PFSK-1 (cell line): Measurements from ENCODE around the gene PEG3.

Source experiments
- FOXP2 ChIP-seq: optimal IDR thresholded peaks from 2 replicates; pipeline ENCODE3; 2011; ENCODE audit warnings: borderline replicate concordance, control low read depth, inconsistent platforms; ENCODE audit not compliant: insufficient read depth; ENCODE audit errors: extremely low read length, extremely low read depth
- POLR2AphosphoS5 ChIP-seq: IDR thresholded peaks from 2 replicates; pipeline ENCODE4 v1.6.1; 2012; ENCODE audit warnings: low read depth, mild to moderate bottlenecking, control low read depth, low read length, moderate library complexity
- SIN3A ChIP-seq: IDR thresholded peaks from 2 replicates; pipeline ENCODE4 v1.6.1; 2012; ENCODE audit warnings: mild to moderate bottlenecking, low read length, moderate library complexity, borderline replicate concordance; ENCODE audit not compliant: insufficient read depth
- TAF1 ChIP-seq: IDR thresholded peaks from 2 replicates; pipeline ENCODE4 v1.6.1; 2012; ENCODE audit warnings: low read length, control low read depth, borderline replicate concordance; ENCODE audit not compliant: insufficient read depth
- TF ChIP-seq, protein P1 (sequence below), 2 experiments: IDR thresholded peaks; 2 replicates each; pipeline versions ENCODE4 v1.6.1 to v1.8.0; 2011 to 2012; ENCODE audit warnings: low read depth in 2 of 2, low read length in 2 of 2, control low read depth in 1 of 2, inconsistent platforms in 1 of 2, mild to moderate bottlenecking in 1 of 2, moderate library complexity in 1 of 2; ENCODE audit not compliant: insufficient read depth in 1 of 2

Gene PEG3

DNA sequence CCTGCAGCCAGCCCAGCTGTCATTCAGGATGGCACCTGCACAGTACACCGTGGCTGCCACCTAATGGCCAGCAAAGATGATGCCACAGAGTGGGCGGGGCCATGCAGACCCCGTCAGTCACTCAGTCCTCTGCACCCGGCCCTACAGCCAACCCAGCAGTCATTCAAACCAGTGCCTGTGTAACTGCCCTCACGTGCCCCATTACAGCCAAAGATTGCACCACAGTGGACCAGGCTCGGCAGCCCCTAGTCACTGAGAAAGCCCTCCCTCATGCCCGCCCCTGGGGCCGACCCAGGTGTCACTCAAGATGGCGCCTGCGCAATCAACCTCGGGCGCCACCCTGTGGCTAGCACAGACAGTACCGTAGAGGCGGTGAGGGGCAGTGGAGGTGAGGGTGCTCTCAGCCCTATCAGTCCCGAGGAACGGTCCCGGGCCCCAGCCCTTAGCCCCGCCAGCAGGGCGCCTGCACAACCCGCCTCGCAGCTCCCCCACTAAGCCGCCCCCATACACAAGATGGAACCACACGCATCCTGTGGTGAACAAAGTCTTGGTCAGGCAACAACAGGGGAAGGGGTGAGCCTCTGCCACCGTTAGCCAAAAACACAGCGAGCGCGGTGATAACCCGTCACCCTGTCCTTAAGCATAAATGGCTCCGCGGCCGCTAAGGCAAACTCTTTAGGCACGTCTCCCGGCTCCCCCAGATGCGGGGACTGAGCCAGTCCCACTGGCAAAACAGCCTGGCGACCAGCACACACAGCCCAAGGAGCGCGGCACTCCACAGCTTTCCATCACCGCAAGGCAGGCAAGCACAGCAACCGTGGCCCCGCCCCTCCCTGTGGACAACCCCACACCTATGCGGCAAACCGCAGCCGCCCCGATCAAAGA, 2.3 kb downstream of the PEG3 start:
- TF ChIP-seq SIN3A, result no peak
- no peak for TF ChIP-seq FOXP2
- no peak for TF ChIP-seq TAF1
- TF ChIP-seq, protein P1, sequence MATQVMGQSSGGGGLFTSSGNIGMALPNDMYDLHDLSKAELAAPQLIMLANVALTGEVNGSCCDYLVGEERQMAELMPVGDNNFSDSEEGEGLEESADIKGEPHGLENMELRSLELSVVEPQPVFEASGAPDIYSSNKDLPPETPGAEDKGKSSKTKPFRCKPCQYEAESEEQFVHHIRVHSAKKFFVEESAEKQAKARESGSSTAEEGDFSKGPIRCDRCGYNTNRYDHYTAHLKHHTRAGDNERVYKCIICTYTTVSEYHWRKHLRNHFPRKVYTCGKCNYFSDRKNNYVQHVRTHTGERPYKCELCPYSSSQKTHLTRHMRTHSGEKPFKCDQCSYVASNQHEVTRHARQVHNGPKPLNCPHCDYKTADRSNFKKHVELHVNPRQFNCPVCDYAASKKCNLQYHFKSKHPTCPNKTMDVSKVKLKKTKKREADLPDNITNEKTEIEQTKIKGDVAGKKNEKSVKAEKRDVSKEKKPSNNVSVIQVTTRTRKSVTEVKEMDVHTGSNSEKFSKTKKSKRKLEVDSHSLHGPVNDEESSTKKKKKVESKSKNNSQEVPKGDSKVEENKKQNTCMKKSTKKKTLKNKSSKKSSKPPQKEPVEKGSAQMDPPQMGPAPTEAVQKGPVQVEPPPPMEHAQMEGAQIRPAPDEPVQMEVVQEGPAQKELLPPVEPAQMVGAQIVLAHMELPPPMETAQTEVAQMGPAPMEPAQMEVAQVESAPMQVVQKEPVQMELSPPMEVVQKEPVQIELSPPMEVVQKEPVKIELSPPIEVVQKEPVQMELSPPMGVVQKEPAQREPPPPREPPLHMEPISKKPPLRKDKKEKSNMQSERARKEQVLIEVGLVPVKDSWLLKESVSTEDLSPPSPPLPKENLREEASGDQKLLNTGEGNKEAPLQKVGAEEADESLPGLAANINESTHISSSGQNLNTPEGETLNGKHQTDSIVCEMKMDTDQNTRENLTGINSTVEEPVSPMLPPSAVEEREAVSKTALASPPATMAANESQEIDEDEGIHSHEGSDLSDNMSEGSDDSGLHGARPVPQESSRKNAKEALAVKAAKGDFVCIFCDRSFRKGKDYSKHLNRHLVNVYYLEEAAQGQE (IDR thresholded peaks at IDR 0.05; ENCODE audit: insufficient read depth in 1 of 2, low read depth in 2 of 2, low read length in 2 of 2), result no peak
- TF ChIP-seq POLR2AphosphoS5, result no peak

DNA sequence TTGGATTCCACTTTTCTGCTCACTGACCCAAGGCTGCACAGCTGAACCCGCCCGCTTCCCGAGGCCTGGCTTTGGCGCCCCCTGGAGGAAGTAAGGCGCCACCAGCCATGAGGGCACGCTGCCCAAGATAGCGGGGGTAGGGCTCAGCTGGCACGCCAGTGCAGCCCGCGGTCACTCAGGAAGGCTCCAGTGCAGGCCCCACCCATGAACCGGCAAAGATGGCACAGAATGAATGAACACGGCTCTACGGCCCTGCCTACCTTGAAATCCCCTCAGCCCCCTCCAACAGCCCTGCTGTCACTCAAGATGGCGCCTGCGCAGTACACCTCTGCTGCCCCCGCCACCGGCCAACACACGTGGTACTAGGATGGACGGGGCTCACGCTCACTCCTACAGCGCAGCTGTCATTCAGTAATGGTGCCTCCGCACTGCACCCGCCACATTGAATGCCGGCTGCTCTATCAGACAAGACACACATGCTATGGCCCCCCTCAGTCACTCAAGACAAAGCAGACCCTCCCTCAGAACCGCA, 3.0 kb downstream of the PEG3 start:
- TF ChIP-seq TAF1 (no peak), FOXP2 (no peak), POLR2AphosphoS5 (no peak), SIN3A (no peak)
- TF ChIP-seq, protein P1 (IDR thresholded peaks at IDR 0.05; ENCODE audit: insufficient read depth in 1 of 2, low read depth in 2 of 2, low read length in 2 of 2), result no peak

DNA sequence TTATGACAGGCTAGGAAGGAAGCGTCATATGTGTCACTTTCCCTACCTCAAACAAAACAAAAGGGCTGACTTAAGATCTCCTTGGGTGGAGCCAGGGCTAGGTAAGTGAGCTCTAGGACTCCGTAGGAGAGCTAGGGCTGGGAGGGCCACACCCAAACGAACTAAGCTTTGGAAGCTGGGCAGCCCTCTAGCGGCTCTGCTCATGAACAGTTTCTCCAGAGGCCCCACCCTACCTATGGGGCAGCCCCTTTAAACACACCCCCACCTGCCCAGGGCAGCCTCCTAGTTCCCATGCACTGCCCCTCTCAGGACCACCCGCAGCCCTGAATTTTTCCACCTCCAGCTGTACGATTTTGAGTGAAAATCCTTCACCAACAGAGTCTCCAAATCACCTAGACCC, 3.5 kb downstream of the PEG3 start:
- TF ChIP-seq FOXP2, result no peak
- TF ChIP-seq TAF1, result no peak
- no peak for TF ChIP-seq SIN3A
- no peak for TF ChIP-seq POLR2AphosphoS5
- TF ChIP-seq, protein P1 (IDR thresholded peaks at IDR 0.05; ENCODE audit: insufficient read depth in 1 of 2, low read depth in 2 of 2, low read length in 2 of 2), result no peak

DNA sequence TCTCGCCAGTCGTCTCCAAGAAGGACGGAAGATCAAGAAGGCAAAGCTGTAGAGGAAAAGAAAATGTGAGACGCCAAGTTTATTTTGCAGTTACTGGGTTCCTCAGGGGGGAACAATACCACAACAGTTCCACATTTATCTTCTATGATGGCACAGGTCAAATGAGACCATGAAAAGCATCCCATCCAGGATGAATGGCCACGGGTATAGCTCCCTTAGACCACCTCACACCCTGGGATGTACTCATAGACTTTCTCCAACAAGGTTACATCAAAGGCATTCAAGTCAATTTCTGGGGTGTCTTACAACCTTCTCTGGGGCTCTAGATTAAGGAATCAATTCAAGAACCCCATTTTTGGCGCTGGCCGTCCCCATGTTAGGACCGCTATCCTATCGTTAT, 4.5 kb downstream of the PEG3 start:
- TF ChIP-seq SIN3A, result no peak
- TF ChIP-seq POLR2AphosphoS5, result no peak
- TF ChIP-seq, protein P1 (IDR thresholded peaks at IDR 0.05; ENCODE audit: insufficient read depth in 1 of 2, low read depth in 2 of 2, low read length in 2 of 2), result no peak
- TF ChIP-seq FOXP2, result no peak
- TF ChIP-seq TAF1, result no peak
